ENCODE measurements around the gene SLC8A1. TPM values are rescaled to one million over a fixed set of nuclear protein-coding genes. Genes with fewer than 3 reads are reported as not detected.

SLC8A1 gene
- total RNA-seq, 2 donors from 2014 or later = 4.7 to 6.3 TPM

DNA sequence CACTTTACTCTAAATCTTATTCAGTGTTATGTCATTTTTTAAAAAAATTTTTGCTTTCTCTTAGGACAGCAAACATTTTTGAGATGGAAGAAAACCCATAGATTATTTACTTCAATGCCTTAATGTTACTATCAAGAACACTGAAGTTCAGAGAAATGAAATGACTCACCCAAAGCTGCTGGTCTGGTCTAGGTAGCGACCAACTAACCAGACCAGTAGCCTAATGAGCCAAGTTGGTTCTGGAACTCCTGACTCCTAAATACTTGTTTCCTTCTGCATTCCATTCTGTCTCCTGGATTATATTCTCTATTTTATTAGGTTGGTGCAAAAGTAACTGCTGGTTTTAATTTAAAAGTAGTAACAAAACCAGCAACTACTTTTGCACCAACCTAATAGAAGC lies 35.4 kb downstream of the SLC8A1 start:
- no peak for DNase-seq
- H3K4me1 ChIP-seq (ENCODE audit: control insufficient read depth, insufficient read depth, low read length) = no peaks in the 10 kb centered on the region
- H3K9me3 ChIP-seq (ENCODE audit: control insufficient read depth, low read length) = no peaks in the 10 kb centered on the region
- WGBS, 2 experiments (ENCODE audit: insufficient coverage in 1 of 2, insufficient read length in 1 of 2) = 97 to 100% methylated on average over 1 of the region's 1 CpG
- H3K4me1 Mint-ChIP-seq = peaks cover 4% of the 10 kb centered on the region
- TF ChIP-seq, protein P1, sequence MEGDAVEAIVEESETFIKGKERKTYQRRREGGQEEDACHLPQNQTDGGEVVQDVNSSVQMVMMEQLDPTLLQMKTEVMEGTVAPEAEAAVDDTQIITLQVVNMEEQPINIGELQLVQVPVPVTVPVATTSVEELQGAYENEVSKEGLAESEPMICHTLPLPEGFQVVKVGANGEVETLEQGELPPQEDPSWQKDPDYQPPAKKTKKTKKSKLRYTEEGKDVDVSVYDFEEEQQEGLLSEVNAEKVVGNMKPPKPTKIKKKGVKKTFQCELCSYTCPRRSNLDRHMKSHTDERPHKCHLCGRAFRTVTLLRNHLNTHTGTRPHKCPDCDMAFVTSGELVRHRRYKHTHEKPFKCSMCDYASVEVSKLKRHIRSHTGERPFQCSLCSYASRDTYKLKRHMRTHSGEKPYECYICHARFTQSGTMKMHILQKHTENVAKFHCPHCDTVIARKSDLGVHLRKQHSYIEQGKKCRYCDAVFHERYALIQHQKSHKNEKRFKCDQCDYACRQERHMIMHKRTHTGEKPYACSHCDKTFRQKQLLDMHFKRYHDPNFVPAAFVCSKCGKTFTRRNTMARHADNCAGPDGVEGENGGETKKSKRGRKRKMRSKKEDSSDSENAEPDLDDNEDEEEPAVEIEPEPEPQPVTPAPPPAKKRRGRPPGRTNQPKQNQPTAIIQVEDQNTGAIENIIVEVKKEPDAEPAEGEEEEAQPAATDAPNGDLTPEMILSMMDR (conservative IDR thresholded peaks at IDR 0.05) = no peak
- H3K4me3 Mint-ChIP-seq = no peak overlapping the region
- H3K9me3 Mint-ChIP-seq = no peaks in the 10 kb centered on the region
- H3K9ac ChIP-seq (ENCODE audit: extremely low read depth, low read length, poor library complexity, severe bottlenecking) = no peak overlapping the region
- H3K27me3 Mint-ChIP-seq (ENCODE audit: insufficient read depth) = no peaks in the 10 kb centered on the region
- no peaks in the 10 kb centered on the region for H3K27me3 ChIP-seq (ENCODE audit: control insufficient read depth, insufficient read depth, low read length, poor library complexity, severe bottlenecking)
- H3K27ac Mint-ChIP-seq = no peak overlapping the region
- H3K36me3 ChIP-seq (ENCODE audit: control insufficient read depth, insufficient read depth, low read length) = no peaks in the 10 kb centered on the region
- no peak overlapping the region for H3K4me3 ChIP-seq (ENCODE audit: low read length)
- no peaks in the 10 kb centered on the region for H3K36me3 Mint-ChIP-seq (ENCODE audit: low read depth)
- no peak overlapping the region for H3K27ac ChIP-seq (ENCODE audit: low read depth, low read length)

DNA sequence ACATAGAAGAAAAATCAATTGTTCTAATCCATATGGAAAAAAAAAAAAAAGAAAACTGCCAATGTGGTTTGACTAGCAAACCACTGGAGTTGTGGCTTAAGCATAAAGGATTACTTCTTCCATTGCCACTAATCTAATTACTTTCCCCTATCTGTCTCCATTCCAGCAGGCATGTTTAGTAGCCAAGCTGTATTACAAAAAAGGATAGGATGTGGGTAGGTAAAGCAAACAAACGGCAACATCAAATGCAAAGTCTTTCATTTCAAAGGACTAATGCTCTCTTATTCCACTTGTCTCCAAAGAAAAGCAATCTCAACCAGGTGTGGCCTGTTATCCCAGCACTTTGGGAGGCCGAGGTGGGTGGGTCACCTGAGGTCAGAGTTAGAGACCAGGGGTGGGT lies 36.5 kb downstream of the SLC8A1 start:
- no peak overlapping the region for H3K4me3 Mint-ChIP-seq
- no peak overlapping the region for H3K27ac Mint-ChIP-seq
- H3K4me1 Mint-ChIP-seq = peaks cover 4% of the 10 kb centered on the region
- no peaks in the 10 kb centered on the region for H3K9me3 ChIP-seq (ENCODE audit: control insufficient read depth, low read length)
- no peaks in the 10 kb centered on the region for H3K36me3 ChIP-seq (ENCODE audit: control insufficient read depth, insufficient read depth, low read length)
- no peaks in the 10 kb centered on the region for H3K36me3 Mint-ChIP-seq (ENCODE audit: low read depth)
- H3K27me3 ChIP-seq (ENCODE audit: control insufficient read depth, insufficient read depth, low read length, poor library complexity, severe bottlenecking) = no peaks in the 10 kb centered on the region
- no peaks in the 10 kb centered on the region for H3K27me3 Mint-ChIP-seq (ENCODE audit: insufficient read depth)
- no peak overlapping the region for H3K27ac ChIP-seq (ENCODE audit: low read depth, low read length)
- H3K4me3 ChIP-seq (ENCODE audit: low read length) = no peak overlapping the region
- DNase-seq = no peak
- TF ChIP-seq, protein P1 (conservative IDR thresholded peaks at IDR 0.05) = no peak
- H3K9ac ChIP-seq (ENCODE audit: extremely low read depth, low read length, poor library complexity, severe bottlenecking) = no peak overlapping the region
- WGBS, 2 experiments (ENCODE audit: insufficient coverage in 1 of 2, insufficient read length in 1 of 2) = 60 to 88% methylated on average over 1 to 2 of the region's 2 CpGs
- no peaks in the 10 kb centered on the region for H3K4me1 ChIP-seq (ENCODE audit: control insufficient read depth, insufficient read depth, low read length)
- H3K9me3 Mint-ChIP-seq = no peaks in the 10 kb centered on the region

DNA sequence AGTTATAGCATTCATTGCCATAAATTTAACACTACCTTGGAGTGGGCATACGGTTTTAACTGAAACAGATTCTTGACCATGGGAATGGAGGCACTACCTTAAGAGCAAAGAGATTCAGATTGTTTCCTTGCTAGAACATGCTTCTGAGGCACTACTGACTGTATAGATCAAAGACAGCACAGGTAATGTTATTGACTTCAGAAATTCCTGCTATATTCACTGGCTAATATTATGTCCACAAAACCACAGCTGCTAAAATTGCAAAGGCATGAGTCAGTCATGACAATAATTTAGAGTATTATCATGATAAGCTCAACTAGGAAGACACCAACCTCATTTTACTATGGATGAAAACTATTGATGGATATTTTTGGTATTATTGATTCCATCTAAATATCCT lies 39.4 kb downstream of the SLC8A1 start:
- Mint-ChIP-seq H3K36me3 (ENCODE audit: low read depth) (no peaks in the 10 kb centered on the region), H3K4me1 (peaks cover 15% of the 10 kb centered on the region), H3K4me3 (no peak overlapping the region), H3K27me3 (ENCODE audit: insufficient read depth) (no peaks in the 10 kb centered on the region), H3K27ac (no peak overlapping the region), H3K9me3 (no peaks in the 10 kb centered on the region)
- Histone ChIP-seq H3K36me3 (ENCODE audit: control insufficient read depth, insufficient read depth, low read length) (no peaks in the 10 kb centered on the region), H3K4me1 (ENCODE audit: control insufficient read depth, insufficient read depth, low read length) (no peaks in the 10 kb centered on the region), H3K27ac (ENCODE audit: low read depth, low read length) (no peak overlapping the region), H3K4me3 (ENCODE audit: low read length) (no peak overlapping the region), H3K9ac (ENCODE audit: extremely low read depth, low read length, poor library complexity, severe bottlenecking) (no peak overlapping the region), H3K27me3 (ENCODE audit: control insufficient read depth, insufficient read depth, low read length, poor library complexity, severe bottlenecking) (no peaks in the 10 kb centered on the region), H3K9me3 (ENCODE audit: control insufficient read depth, low read length) (no peaks in the 10 kb centered on the region)
- WGBS, 2 experiments (ENCODE audit: insufficient coverage in 1 of 2, insufficient read length in 1 of 2) = 90 to 93% methylated on average over 1 of the region's 1 CpG
- TF ChIP-seq, protein P1 (conservative IDR thresholded peaks at IDR 0.05) = no peak
- DNase-seq = no peak
